ENCODE measurements around the gene NHLRC4. TPM values are rescaled to one million over a fixed set of nuclear protein-coding genes. Genes with fewer than 3 reads are reported as not detected.

Gene NHLRC4
- total and polyA plus RNA-seq, 9 of the 15 experiments (the other 6 are each of a cell fraction or from before 2014, with no cell fraction given), result 0.24 to 3.7 (median 1.3) TPM; not detected in 2

- TF ChIP-seq RERE (CRISPR knock-in tag; IDR thresholded peaks at IDR 0.05; ENCODE audit: borderline replicate concordance) (no peak), MEIS2 (IDR thresholded peaks at IDR 0.05; ENCODE audit: partially characterized antibody) (peak; percentile 31), MLLT1 (IDR thresholded peaks at IDR 0.05) (peak; percentile 18 to 86; a peak in 2 of 4 replicates), SP1 (CRISPR knock-in tag; IDR thresholded peaks at IDR 0.05) (peak; percentile 87), ZNF766 (CRISPR knock-in tag; conservative IDR thresholded peaks at IDR 0.05) (no peak), HNRNPLL (IDR thresholded peaks at IDR 0.05; ENCODE audit: low read depth, low read length, poor library complexity, severe bottlenecking) (peak; percentile 83), NEUROD1 (IDR thresholded peaks at IDR 0.05; ENCODE audit: borderline replicate concordance, low read depth, low read length, partially characterized antibody) (peak; percentile 83), PKNOX1 (IDR thresholded peaks at IDR 0.05) (peak; percentile 100), ZBED1 (IDR thresholded peaks at IDR 0.05) (no peak), ZNF639 (CRISPR knock-in tag; conservative IDR thresholded peaks at IDR 0.05 in 1 of 2, IDR thresholded peaks at IDR 0.05 in 1 of 2) (peak in 1 of 2 experiments; percentile 93; a peak in 2 of 4 replicates), ADNP (tag; IDR thresholded peaks at IDR 0.05) (no peak), MAZ (CRISPR knock-in tag; conservative IDR thresholded peaks at IDR 0.05 in 1 of 2, IDR thresholded peaks at IDR 0.05 in 1 of 2) (peak; percentile 43 to 54; a peak in 2 of 4 replicates), CTCF (IDR thresholded peaks at IDR 0.05 in 2 of 3, conservative IDR thresholded peaks at IDR 0.05 in 1 of 3; ENCODE audit: insufficient read depth in 2 of 3, low read depth in 1 of 3, low read length in 3 of 3) (peak in 2 of 3 experiments; percentile 39 to 40; a peak in 3 of 6 replicates)
Measured at GRCh38 chr16:589658-590187, 22.9 kb downstream of the NHLRC4 start, which contains the start of gene RAB40C (continued).
